ENCODE data around the gene SLC29A1. TPM values are rescaled to one million over a fixed set of nuclear protein-coding genes. Genes with fewer than 3 reads are reported as not detected.

Gene SLC29A1
- total RNA-seq, 5 donors from 2014 or later (not counting 1 experiment from before 2014, with no cell fraction given): 1.3 to 8.0 (median 3.4) TPM

DNA sequence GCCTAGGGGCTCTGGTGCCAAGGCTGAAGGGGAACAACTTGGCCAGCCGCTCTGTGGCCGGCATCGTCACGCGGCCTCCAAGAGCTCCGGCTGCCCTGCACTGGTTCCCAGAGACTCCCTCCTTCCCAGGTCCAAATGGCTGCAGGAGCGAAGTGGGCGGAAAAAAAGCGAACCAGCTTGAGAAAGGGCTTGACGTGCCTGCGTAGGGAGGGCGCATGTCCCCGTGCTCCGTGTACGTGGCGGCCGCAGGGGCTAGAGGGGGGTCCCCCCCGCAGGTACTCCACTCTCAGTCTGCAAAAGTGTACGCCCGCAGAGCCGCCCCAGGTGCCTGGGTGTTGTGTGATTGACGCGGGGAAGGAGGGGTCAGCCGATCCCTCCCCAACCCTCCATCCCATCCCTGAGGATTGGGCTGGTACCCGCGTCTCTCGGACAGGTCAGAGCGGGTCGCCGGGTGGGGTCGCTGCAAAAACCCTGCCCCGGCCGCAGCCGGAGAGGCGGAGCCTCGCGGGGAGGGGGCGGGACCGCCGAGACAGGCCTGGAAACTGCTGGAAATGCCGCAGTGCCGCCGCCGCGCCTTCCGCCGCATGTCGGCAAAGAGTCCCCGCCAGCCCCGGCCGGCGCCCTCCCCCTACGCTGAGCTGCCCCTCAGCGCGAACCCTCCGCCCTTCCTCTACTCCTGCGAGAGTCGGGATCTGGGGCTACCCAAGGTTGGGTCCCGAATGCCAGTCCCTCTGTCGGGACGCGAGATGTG lies 22.7 kb downstream of the SLC29A1 start:
- Mint-ChIP-seq H3K4me1 (peaks cover 37 to 48% (median 39%) of the 10 kb centered on the region in 3 donors), H3K27ac (peak overlapping the region; percentile 98 to 99), H3K27me3 (no peaks in the 10 kb centered on the region), H3K9me3 (no peaks in the 10 kb centered on the region), H3K36me3 (peaks cover 29% of the 10 kb centered on the region), H3K4me3 (peak overlapping the region; percentile 94 to 99 (median 98))
- Histone ChIP-seq H3K4me3 (ENCODE audit: control insufficient read depth in 1 of 2, extremely low read depth in 1 of 2, low read length in 1 of 2) (peak overlapping the region; percentile 69 to 99), H3K27ac (ENCODE audit: low read length) (peak overlapping the region; percentile 95), H3K4me1 (ENCODE audit: control insufficient read depth in 1 of 2, extremely low read depth in 1 of 2, insufficient read depth in 2 of 2, low read length in 2 of 2) (peaks cover 9 to 26% of the 10 kb centered on the region in 2 experiments), H3K27me3 (replicated peaks in 1 of 2; ENCODE audit: control insufficient read depth in 2 of 2, extremely low read depth in 1 of 2, insufficient read depth in 2 of 2, low read length in 1 of 2) (no peaks in the 10 kb centered on the region), H3K36me3 (ENCODE audit: control insufficient read depth in 2 of 2, extremely low read depth in 1 of 2, insufficient read depth in 1 of 2, low read length in 1 of 2) (peaks cover 5 to 29% of the 10 kb centered on the region in 2 donors), H3K9me3 (no peaks in the 10 kb centered on the region)
- DNase-seq (peak; percentile 46 to 88 (median 67)), ATAC-seq (replicated peaks in 1 of 4) (peak; percentile 51 to 55 (median 54))
- 4% methylated on average over 34 of the region's 62 CpGs for WGBS (ENCODE audit: insufficient coverage)
- POLR2A ChIA-PET: interaction anchor here (0.5 to 2.3 kb wide), 6 partner anchors 9 to 1317 kb away, joined by 3 to 28 read pairs (median 6); partner anchors contain the start of genes CNPY3 (in 1 of the 2), SLC35B2 (in 1 of the 2) and VEGFA (in 1 of the 2)
- CTCF ChIA-PET: interaction anchor here (0.6 to 2.4 kb wide), 5 partner anchors 8 to 143 kb away, joined by 3 to 9 read pairs (median 5); partner anchors contain the start of genes SLC29A1 (in 1 of the 2) and SLC35B2 (in 1 of the 2)

DNA sequence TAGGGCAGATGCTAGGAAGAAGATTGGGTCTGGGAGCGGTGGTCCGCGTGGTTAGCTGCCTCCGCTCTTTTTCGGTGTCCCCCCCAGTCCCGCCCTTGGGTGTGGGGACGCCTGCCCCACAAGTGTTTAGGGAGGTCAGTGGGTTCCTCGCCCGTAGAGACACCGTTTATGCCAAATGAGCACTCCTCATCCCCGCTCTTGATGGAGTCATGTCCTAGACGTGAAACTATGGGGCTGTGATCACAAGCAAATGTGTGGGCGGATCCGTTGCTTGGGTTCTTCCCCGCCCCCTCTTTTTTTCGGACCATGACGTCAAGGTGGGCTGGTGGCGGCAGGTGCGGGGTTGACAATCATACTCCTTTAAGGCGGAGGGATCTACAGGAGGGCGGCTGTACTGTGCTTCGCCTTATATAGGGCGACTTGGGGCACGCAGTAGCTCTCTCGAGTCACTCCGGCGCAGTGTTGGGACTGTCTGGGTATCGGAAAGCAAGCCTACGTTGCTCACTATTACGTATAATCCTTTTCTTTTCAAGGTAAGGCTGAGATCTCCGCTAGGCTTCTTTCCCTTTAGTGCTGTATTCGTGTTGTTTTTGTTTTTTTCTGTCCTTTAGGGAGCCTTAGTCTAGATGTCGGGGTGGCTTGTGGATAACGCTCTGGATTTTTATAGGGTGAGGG lies 23.4 kb downstream of the SLC29A1 start, which contains the start of gene HSP90AB1:
HSP90AB1 (plus strand) TSS at position 439 of the 675 bp plus-strand sequence. CDS start 1,529 bp downstream, outside the sequence.
- ChIA-PET POLR2A (interaction anchor here (0.5 to 2.3 kb wide), 8 partner anchors 9 to 1318 kb away, joined by 3 to 28 read pairs (median 6); partner anchors contain the start of genes CNPY3 (in 1 of the 2), MYMX (in 1 of the 2), SLC35B2 (in 1 of the 2) and VEGFA (in 1 of the 2)), CTCF (interaction anchor here (0.6 to 2.4 kb wide), 7 partner anchors 9 to 717 kb away, joined by 3 to 9 read pairs (median 4); partner anchors contain the start of genes SLC29A1 (in 1 of the 2) and SLC35B2 (in 1 of the 2))
- no peaks in the 10 kb centered on the region for H3K9me3 Mint-ChIP-seq
- H3K36me3 Mint-ChIP-seq: peaks cover 36% of the 10 kb centered on the region
- peak within 1 kb of the TSS; percentile 98 to 99 for H3K27ac Mint-ChIP-seq
- peaks cover 5 to 36% of the 10 kb centered on the region in 2 donors for H3K36me3 ChIP-seq (ENCODE audit: control insufficient read depth in 2 of 2, extremely low read depth in 1 of 2, insufficient read depth in 1 of 2, low read length in 1 of 2)
- peak within 1 kb of the TSS; percentile 94 to 99 (median 98) for H3K4me3 Mint-ChIP-seq
- H3K9me3 ChIP-seq: no peaks in the 10 kb centered on the region
- ATAC-seq (replicated peaks in 1 of 4): peak; percentile 78 to 83 (median 81)
- 0% methylated on average over 11 of the region's 34 CpGs for WGBS (ENCODE audit: insufficient coverage)
- H3K4me1 Mint-ChIP-seq: peaks cover 44 to 54% (median 45%) of the 10 kb centered on the region in 3 donors
- H3K27ac ChIP-seq (ENCODE audit: low read length): peak within 1 kb of the TSS; percentile 95
- no peaks in the 10 kb centered on the region for H3K27me3 Mint-ChIP-seq
- H3K4me1 ChIP-seq (ENCODE audit: control insufficient read depth in 1 of 2, extremely low read depth in 1 of 2, insufficient read depth in 2 of 2, low read length in 2 of 2): peaks cover 9 to 26% of the 10 kb centered on the region in 2 experiments
- H3K4me3 ChIP-seq (ENCODE audit: control insufficient read depth in 1 of 2, extremely low read depth in 1 of 2, low read length in 1 of 2): peak within 1 kb of the TSS; percentile 69 to 99
- peak; percentile 86 to 98 (median 95) for DNase-seq
- no peaks in the 10 kb centered on the region for H3K27me3 ChIP-seq (replicated peaks in 1 of 2; ENCODE audit: control insufficient read depth in 2 of 2, extremely low read depth in 1 of 2, insufficient read depth in 2 of 2, low read length in 1 of 2)

GRCh38 chr6:44247338-44248302 lies 24.2 kb downstream of the SLC29A1 start:
- ChIA-PET POLR2A (interaction anchor here (0.6 to 2.3 kb wide), 8 partner anchors 9 to 1318 kb away, joined by 3 to 28 read pairs (median 6); partner anchors contain the start of genes SLC35B2 (in 2 of the 2), CNPY3 (in 1 of the 2) and MYMX (in 1 of the 2)), CTCF (interaction anchor here (0.6 to 2.4 kb wide), 8 partner anchors 9 to 718 kb away, joined by 3 to 9 read pairs (median 6); partner anchors contain the start of genes SLC29A1 (in 1 of the 2) and SLC35B2 (in 1 of the 2))
- peaks cover 50 to 60% (median 50%) of the 10 kb centered on the region in 3 donors for H3K4me1 Mint-ChIP-seq
- under 1% methylated on average over 42 of the region's 52 CpGs for WGBS (ENCODE audit: insufficient coverage)
- peak; percentile 53 to 70 (median 65) for ATAC-seq (replicated peaks in 1 of 4)
- Histone ChIP-seq H3K9me3 (no peaks in the 10 kb centered on the region), H3K4me1 (ENCODE audit: control insufficient read depth in 1 of 2, extremely low read depth in 1 of 2, insufficient read depth in 2 of 2, low read length in 2 of 2) (peaks cover 9 to 26% of the 10 kb centered on the region in 2 experiments), H3K4me3 (ENCODE audit: control insufficient read depth in 1 of 2, extremely low read depth in 1 of 2, low read length in 1 of 2) (peak overlapping the region; percentile 69 to 99), H3K36me3 (ENCODE audit: control insufficient read depth in 2 of 2, extremely low read depth in 1 of 2, insufficient read depth in 1 of 2, low read length in 1 of 2) (peaks cover 8 to 44% of the 10 kb centered on the region in 2 donors), H3K27ac (ENCODE audit: low read length) (peak overlapping the region; percentile 95), H3K27me3 (replicated peaks in 1 of 2; ENCODE audit: control insufficient read depth in 2 of 2, extremely low read depth in 1 of 2, insufficient read depth in 2 of 2, low read length in 1 of 2) (no peaks in the 10 kb centered on the region)
- H3K9me3 Mint-ChIP-seq: no peaks in the 10 kb centered on the region
- DNase-seq: peak; percentile 72 to 91 (median 84)
- no peaks in the 10 kb centered on the region for H3K27me3 Mint-ChIP-seq
- peak overlapping the region; percentile 98 to 99 for H3K27ac Mint-ChIP-seq
- peaks cover 43% of the 10 kb centered on the region for H3K36me3 Mint-ChIP-seq
- H3K4me3 Mint-ChIP-seq: peak overlapping the region; percentile 94 to 99 (median 98)

DNA sequence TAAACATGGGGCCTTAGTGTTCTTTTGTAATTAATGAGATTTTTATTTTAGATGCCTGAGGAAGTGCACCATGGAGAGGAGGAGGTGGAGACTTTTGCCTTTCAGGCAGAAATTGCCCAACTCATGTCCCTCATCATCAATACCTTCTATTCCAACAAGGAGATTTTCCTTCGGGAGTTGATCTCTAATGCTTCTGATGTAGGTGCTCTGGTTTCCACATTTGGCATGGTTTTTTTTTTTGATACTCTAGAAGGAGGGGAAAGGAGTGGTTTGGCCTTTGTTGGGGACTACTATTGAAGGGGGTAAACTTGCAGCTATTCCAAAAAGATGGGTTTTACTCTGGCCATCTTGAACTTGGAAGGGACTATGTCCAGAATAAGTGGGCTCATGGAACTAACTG lies 25.2 kb downstream of the SLC29A1 start:
- no peaks in the 10 kb centered on the region for H3K27me3 Mint-ChIP-seq
- WGBS (ENCODE audit: insufficient coverage): no CpG with 5 or more reads among the region's 1 CpG
- Histone ChIP-seq H3K27me3 (replicated peaks in 1 of 2; ENCODE audit: control insufficient read depth in 2 of 2, extremely low read depth in 1 of 2, insufficient read depth in 2 of 2, low read length in 1 of 2) (no peaks in the 10 kb centered on the region), H3K9me3 (no peaks in the 10 kb centered on the region), H3K4me1 (ENCODE audit: control insufficient read depth in 1 of 2, extremely low read depth in 1 of 2, insufficient read depth in 2 of 2, low read length in 2 of 2) (peaks cover 9 to 29% of the 10 kb centered on the region in 2 experiments), H3K27ac (ENCODE audit: low read length) (peak overlapping the region; percentile 95), H3K4me3 (ENCODE audit: control insufficient read depth in 1 of 2, extremely low read depth in 1 of 2, low read length in 1 of 2) (peak overlapping the region; percentile 35 to 69), H3K36me3 (ENCODE audit: control insufficient read depth in 2 of 2, extremely low read depth in 1 of 2, insufficient read depth in 1 of 2, low read length in 1 of 2) (peaks cover 8 to 53% of the 10 kb centered on the region in 2 donors)
- peak overlapping the region; percentile 94 to 99 (median 98) for H3K4me3 Mint-ChIP-seq
- no peak for ATAC-seq (replicated peaks in 1 of 4)
- ChIA-PET POLR2A (interaction anchor here (1.3 to 2.3 kb wide), 2 partner anchors 8 kb away, joined by 7 to 28 read pairs; partner anchors contain the start of gene SLC35B2 (in 2 of the 2)), CTCF (interaction anchor here in 1 of 2 donors (1.0 to 1.4 kb wide), 3 partner anchors 8 to 16 kb away, joined by 5 to 6 read pairs (median 6); partner anchors contain the start of gene SLC35B2)
- H3K36me3 Mint-ChIP-seq: peaks cover 53% of the 10 kb centered on the region
- H3K4me1 Mint-ChIP-seq: peaks cover 58 to 69% (median 59%) of the 10 kb centered on the region in 3 donors
- DNase-seq: no peak
- H3K9me3 Mint-ChIP-seq: no peaks in the 10 kb centered on the region
- H3K27ac Mint-ChIP-seq: peak overlapping the region; percentile 98 to 99

- POLR2A ChIA-PET: no interaction called here
- WGBS (ENCODE audit: insufficient coverage): 54% methylated on average over 6 of the region's 9 CpGs
- H3K4me3 ChIP-seq (ENCODE audit: control insufficient read depth in 1 of 2, extremely low read depth in 1 of 2, low read length in 1 of 2): peak overlapping the region in 1 of 2 donors; percentile 35
These were observed 25.8 kb downstream of the SLC29A1 start for GRCh38 chr6:44249082-44249748.

More at GRCh38 chr6:44249082-44249748, 25.8 kb downstream of the SLC29A1 start:
- Mint-ChIP-seq H3K27ac (peak overlapping the region; percentile 98 to 99), H3K4me1 (peaks cover 62 to 72% (median 63%) of the 10 kb centered on the region in 3 donors), H3K9me3 (no peaks in the 10 kb centered on the region), H3K27me3 (no peaks in the 10 kb centered on the region), H3K4me3 (peak overlapping the region; percentile 94 to 99 (median 98)), H3K36me3 (peaks cover 56% of the 10 kb centered on the region)
- Histone ChIP-seq H3K9me3 (no peaks in the 10 kb centered on the region), H3K27me3 (replicated peaks in 1 of 2; ENCODE audit: control insufficient read depth in 2 of 2, extremely low read depth in 1 of 2, insufficient read depth in 2 of 2, low read length in 1 of 2) (no peaks in the 10 kb centered on the region), H3K4me1 (ENCODE audit: control insufficient read depth in 1 of 2, extremely low read depth in 1 of 2, insufficient read depth in 2 of 2, low read length in 2 of 2) (peaks cover 9 to 31% of the 10 kb centered on the region in 2 experiments), H3K27ac (ENCODE audit: low read length) (peak overlapping the region; percentile 10), H3K36me3 (ENCODE audit: control insufficient read depth in 2 of 2, extremely low read depth in 1 of 2, insufficient read depth in 1 of 2, low read length in 1 of 2) (peaks cover 9 to 59% of the 10 kb centered on the region in 2 donors)
- ATAC-seq (replicated peaks in 1 of 4) (no peak), DNase-seq (no peak)
- CTCF ChIA-PET: interaction anchor here (0.8 to 1.0 kb wide), 2 partner anchors 13 to 19 kb away, joined by 3 read pairs; no protein-coding TSS in a partner anchor
